DMS153 (cell line): ENCODE measurements around the gene ADRM1.

Source experiments
- DNase-seq: peaks from one replicate; lab custom pipeline; 2025; lab: John Stamatoyannopoulos, UW

The ADRM1 gene

DNA sequence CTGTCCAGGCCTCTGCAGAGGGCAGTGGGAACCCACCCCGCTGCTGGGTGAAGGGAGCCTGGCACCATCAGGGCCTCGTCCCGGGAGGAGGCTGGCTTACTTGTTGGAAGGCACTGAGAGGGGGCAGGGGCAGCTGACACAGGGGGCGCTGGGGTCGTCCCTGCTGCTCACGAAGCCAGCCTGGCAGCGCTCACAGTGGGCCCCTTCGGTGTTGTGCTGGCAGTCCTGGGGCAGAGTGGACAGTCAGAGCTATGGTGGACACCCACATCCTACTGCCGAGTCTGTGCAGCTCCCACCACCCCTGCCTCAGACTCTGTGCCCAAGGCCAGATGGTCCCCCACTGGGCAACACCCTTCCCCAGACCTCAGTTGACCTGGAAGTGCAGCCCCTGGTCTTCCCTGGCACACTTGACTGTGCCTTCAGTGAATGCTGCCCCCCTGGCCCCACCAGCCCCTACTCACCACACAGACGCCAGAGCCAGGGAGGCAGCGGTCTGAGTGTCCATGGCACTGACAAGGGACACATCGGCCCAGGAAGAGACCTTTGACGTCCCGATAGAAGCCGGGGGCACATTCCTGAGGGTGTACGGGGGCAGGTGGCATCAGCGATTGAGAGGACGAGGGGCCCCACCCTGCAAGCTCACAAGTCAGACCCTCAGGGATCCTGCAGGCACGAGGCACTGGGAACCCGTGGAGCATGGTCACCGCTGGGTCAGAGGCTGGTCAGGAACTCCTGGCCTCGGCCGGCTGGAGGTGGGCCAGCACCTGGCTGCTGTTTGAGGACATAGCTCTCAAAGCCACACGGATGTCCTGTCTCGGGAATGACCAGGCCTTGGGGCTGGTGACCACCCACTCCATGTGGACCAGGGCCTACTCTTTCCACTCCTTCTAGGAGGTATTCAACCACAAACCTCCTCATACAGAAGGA lies 21.4 kb downstream of the ADRM1 start:
- DNase-seq = no peak

DNA sequence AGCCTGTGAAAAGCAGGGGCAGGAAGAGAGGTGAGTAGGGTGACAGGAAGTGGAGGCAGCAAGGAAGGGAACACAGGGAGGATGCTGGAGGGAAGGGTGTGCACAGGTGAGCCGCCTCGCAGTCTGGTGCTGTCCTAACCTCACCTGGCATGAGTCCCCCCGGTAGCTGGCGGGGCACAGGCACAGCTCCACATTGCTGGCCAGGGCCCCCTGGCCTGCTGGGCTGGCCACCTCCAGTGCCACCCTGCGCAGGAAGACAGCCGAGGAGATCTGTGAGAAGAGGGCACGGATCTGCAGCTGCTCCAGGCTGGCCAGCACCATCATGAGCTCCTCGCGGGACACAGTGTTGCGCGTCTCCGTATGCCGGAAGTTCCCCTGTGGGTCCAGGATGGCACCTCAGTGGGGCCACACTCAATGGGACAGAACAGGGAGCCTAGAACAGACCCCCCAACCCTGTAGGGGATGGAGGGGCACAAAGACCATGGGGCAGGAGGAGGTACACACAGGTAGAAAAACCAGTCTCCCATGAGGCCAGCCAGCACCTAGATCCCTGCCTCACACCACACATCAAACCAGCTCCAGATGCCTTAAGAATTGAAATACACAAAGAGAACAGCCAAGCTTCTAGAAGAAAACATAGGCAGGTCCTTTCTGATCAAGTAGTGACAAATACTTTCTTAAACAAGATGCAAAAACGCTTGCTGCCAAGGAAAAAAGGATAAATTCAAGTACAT lies 22.5 kb downstream of the ADRM1 start:
- no peak for DNase-seq

DNA sequence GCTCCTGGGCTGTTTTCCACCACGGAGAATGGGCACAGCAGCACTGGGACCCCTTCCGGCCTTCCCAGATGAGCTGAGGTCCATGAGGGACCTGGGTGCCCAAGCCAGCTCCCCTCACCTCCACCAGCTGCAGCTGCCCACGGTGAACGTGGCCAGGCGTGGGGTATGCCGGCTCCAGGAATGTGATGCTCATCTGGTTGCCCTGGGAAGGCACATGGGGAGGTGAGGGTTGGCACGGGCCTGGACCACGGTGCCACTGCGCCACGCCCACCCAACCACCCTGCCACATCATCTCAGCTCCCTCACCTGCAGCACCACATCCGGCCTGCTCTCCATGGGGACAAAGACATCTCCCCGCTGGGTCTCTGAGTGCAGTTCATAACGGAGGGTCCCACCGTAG lies 23.8 kb downstream of the ADRM1 start:
- DNase-seq = no peak

DNA sequence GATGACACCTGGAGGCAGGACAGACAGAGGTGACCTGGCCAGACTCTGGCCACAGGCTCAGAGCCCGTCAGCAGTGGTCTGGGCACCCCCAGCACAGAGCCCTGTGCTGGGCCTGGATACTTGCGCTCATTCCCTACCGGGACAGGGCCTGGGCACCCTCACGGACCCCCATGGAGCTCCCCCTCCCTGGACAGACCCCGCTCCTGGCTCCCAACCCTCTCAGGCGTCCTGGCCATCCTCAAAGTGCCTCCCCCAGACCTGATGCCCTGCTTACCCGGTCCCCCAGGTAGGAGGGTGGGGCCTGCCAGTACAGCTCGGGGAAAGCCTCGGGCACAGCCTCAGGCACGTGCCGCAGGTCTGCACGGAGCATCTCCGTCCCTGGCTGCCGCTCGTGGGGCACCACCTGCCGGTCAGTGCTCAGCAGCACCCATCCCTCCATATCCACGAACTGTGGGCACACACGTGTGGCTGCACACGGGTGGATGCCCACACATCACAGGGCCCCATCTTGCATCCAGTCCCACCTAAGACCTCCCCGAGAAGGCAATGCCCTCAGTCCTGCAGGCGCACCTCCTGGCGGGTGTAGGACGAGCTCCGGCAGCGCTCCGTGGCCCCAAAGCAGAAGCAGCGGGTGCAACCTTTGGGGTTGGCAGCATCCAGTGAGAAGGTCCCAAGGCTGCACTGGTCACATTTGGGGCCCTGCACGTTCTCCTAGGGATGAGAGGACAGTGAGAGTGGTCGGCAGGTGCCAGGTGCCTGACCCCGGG lies 24.3 kb downstream of the ADRM1 start:
- DNase-seq = no peak

DNA sequence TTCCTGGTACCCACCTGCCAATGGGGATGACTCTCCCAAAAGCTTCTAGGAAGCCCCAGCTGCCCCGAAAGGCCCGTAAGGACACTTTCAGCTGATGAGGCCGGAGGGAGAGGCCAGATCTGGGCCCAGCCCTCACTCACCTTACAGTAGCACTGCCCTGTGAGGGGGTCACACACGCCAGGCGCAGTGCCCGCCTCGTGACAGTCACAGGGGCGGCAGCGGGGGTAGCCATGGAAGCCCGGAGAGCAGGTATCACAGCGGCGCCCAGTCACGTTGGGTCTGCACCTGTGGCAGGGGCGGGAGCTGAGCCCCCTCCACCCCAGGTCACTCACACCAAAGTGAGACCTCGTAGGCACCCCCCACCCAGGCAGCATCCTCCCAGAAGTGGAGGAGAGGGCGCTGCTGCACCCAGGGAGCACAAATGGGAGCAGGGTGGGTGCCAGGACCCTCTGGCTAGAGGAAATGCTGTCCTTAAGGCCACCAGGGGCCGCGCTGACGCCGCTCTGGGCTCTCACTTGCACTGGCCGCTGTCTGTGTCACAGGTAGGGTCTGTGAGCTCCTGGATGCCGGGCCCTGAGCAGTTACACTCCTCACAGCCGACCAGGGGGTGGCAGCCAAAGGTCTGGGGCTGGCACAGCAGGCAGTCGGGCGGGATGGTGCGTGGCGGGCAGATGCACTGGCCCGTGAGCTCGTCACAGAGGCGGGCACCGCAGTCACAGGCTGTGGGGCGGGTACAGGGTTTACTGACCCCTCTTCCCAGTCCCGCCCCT lies 25.1 kb downstream of the ADRM1 start:
- DNase-seq = no peak

DNA sequence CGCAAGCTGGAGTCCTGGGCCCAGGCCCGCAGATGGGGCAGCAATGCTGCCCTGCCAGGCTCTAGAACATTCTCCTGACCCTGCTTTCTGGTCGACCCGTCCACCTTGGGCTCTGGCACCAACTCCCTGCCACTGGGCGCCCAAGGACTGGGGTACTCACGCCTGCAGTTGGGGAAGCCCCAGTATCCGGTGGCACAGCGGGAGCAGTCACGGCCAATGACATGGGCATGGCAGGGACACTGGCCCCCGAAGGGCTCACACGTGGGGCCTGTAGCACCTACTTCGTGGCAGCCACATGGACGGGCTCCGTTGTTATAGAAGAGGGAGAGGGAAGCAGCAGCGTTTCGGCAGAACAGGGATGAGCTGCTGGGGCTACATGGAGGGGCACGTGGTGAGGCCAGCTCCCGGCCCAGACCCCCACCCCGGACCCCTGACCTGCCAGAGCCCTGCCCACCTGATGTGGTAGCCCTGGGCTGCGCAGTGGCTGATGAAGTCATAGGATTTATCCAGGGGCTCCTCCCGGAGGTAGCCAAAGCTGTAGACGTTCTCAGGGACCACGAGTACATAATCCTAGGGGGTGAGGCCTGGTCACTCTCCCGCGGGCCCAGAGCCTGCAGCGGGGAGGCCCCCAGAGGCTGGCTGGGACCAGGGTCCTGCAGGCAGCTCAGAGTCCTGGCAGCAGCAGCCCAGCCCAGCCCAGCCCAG lies 26.0 kb downstream of the ADRM1 start:
- no peak for DNase-seq

DNA sequence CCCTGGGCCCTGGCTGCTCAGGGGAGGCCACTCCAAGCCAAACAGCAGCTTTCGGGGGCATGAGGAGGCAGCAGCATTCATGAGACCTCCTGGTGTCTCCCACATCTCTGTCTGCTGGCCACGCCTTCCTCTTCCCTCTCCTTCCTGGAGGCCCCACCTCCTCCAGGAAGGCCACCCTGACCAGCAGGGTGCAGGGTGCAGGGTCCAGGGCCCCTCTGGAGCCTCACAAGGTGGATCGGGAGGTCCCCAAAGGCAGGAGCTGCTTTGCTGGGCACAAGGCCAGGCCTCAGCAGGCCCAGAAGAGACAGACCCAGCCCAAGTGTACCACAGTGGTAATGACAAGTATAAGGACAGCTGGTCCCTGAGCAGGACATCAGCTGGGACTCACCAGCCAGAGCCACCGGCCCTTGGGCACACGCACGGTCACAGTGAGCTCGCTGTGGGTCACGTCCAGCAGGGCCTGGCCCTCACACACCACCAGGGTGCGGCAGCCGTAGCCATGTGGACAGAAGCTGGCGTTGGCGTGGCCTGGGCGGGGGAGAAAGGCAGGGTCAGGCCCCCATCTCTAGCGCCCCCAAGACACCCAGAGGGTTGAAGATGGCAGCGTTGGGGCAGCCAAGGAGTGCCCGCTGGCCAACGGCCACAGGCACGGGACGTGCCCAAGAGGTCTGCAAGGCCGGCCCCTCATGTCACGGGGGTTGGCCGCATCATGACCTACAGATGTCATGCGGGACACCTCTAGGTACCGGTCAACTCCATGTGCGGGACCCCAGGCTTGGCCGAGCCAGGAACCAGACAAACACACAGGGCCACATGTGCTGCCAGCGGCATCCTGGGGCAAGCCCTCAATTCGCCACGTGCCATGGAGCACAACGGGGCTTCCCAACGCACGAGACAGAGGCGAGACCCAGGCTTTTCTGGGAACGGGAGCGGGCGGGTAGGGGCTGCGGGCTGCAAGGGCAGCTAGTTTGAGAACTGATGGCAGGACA lies 26.9 kb downstream of the ADRM1 start:
- no peak for DNase-seq

DNA sequence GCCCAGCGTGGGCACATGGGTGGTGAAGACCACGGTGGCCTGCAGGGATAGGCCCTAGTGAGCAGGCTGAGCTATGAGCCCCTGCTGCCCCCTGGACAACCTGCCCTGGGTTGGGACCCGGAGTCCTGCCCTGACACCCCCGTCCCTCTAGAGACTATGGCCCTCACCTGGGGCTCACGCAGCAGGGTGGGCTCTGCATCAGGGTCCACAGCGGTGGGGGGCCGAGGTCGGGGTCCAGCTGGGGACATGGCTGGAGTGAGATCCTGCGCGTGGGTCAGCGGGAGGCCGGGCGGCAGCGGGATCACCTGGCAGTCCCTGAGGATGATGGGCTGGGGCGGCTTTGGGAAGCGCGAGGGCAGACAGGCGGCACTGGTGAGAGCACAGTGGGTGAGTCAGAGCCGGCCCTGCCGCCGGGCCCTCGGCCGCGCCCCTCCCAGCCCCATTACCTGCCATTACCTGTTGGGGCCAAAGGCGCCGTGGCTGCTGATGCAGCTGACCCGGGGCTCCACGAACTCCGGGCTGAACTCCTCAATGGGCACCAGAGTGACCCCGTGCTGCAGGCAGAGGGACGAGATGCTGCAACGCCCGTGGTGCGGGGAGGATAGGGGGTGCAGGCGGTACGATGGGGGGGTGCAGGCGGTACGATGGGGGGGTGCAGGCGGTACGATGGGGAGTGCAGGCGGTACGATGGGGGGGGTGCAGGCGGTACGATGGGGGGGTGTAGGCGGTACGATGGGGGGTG lies 27.9 kb downstream of the ADRM1 start:
- no peak for DNase-seq

DNA sequence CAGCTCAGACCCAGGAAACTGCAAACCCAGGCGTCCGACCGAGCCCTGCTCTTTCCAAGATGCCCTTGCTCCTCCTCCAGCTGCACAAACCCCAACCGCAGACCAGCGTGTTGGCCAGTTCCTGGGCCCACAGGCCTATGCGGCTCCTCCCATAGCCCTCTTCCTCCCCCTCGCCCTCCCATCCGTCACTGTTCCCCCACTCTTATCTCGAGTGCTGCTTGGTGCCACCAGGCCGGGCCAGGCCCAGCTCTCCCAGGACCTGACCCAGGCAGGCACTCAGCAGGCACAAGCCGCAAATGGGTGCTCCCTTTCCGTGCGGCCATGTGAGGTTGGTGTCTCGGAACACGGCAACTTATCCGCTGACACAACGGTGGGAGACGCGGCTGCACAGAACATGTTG lies 28.6 kb downstream of the ADRM1 start:
- no peak for DNase-seq

DNA sequence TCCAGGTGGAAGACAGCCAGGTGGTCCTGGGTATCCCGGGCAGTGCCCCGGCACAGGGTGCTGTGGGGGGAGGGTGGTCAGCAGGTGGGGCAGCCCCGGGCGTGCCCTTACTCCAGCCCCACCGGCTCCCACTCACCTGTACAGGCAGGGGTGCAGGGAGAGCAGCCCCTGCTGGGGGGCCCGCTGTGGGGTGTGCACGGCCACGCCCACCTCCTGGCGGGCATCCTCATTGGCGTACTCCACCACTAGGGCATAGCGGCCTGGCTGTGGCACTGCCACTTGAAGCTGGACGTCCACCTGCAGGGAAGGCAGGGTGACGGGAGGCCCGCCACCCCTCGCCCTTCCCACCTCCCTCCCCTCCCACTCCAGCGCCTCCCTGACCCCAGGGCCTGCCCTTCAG lies 29.6 kb downstream of the ADRM1 start:
- no peak for DNase-seq

DNA sequence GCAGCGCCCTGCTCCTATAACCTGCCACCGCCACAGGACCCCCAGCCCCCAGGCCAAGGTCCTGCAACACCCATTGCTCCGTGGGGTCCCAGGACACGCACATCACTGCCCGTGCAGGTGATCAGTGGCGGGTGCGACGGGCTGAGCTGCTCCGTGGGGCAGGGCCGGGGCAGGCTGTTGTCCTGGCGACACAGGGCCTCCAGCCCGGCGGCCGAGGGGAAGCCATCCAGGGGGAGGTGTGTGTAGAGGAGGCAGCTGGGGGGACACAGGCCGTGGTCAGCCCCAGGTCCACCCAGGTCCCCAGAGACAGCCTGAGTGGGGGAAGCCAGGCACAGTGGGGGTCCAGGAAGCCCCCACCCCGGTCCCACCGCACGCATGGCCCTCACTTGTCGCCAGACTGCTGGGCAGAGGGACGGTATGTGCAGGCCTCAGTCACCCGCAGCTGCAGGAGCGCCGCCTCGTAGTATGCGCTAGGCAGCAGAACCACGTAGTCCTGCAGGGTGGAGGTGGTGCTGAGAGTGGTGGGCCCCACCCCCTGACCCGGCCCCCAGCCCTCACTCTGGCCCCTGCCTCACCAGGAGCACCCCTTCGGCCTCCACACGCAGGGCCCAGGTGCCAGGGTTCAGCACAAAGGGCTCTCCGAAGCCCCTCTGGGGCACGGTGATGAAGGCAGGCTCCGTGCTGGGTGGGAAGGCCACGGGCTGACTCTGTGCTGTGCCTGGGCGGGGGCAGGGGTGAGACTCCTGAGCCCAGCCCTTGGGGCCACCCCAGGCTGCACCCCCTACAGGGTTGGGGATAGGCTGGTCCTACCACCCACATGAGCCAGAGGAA lies 30.4 kb downstream of the ADRM1 start:
- no peak for DNase-seq

DNA sequence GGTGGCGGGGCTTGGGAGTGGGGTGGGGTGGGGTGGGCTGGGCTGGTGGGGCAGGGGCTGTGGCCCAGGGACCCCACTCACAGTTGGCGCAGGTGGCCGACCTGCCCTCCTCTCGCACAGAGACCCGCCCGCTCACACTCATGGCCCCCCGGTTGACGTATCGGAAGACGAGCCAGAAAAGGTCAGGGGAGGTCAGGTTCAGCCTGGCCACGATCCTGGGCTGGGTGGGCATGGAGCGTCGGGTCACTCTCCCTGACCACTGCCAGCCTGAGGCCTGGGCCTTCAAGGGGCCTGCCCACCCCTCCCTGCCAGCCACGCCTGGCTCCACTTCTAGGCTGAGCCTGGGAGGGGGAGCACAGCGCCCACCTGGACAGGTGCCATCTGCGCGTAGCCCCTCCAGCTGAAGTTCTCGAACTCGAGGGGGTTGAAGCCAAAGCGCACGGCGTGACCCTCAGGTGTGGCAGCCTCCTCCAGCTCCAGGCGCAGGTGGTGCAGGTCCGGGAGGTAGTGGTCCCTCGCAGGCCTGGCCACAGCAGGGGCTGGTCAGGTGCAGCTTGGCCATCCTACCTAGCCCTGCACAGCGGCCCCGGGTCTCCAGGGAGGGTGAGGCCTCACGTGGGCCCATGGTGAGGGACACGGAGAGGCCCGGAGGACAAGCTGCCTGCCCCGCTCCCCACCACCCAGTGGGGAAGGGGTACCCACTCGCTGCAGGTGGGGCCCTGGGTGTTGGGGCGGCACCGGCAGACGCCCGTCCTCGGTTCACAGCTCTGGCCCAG lies 31.2 kb downstream of the ADRM1 start:
- no peak for DNase-seq

DNA sequence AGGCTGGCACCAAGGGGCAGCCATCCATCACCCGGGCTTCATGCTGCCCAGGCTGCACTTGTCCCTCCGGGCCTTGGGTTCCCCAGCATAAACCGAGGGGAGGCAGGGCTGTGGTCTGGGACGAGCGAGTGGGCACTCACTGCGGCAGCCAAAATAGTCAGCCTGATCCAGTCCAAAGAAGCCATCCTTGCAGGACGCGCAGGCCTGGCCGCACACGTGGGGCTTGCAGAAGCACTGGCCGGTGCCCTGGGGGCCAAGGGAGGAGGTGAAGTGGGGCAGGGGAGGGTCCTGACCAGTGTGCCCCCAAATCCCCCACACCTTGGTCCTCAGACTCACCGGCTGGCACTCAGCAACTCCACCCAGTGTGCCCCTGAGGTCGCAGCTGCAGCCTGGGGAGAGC lies 32.1 kb downstream of the ADRM1 start:
- no peak for DNase-seq

DNA sequence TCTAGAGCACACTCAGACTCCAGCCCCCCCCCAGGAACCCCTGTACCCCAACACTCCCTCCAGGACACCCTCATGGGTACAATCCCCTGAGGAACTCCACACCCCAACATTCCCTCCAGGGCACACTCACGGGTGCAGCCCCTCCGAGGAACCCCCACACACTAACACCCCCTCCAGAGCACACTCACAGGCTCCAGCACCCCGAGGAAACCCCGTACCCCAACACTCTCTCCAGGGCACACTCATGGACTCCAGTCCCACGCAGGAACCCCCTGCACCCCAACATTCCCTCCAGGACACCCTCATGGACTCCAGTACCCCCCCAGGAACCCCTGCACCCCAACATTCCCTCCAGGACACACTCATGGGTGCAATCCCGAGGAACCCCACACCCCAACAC lies 32.7 kb downstream of the ADRM1 start:
- DNase-seq = no peak

DNA sequence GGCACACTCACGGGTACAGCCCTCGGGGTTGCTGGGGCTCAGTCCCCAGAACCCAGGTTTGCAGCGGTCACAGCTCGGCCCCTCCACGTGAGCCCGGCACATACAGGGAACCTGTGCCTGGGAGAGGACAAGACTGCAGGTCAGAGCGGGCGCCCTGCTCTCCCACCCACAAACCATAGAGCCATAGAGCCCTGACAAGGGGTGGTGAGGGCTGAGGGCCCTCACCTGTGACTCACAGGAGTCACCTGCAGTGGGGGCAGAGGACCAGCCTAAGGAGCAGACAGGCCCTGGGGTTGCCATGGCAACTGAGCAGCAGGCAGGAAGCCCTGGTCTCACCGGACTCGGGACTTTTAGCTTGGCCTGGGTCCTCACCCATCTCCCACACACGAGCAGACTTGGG lies 33.5 kb downstream of the ADRM1 start:
- no peak for DNase-seq

DNA sequence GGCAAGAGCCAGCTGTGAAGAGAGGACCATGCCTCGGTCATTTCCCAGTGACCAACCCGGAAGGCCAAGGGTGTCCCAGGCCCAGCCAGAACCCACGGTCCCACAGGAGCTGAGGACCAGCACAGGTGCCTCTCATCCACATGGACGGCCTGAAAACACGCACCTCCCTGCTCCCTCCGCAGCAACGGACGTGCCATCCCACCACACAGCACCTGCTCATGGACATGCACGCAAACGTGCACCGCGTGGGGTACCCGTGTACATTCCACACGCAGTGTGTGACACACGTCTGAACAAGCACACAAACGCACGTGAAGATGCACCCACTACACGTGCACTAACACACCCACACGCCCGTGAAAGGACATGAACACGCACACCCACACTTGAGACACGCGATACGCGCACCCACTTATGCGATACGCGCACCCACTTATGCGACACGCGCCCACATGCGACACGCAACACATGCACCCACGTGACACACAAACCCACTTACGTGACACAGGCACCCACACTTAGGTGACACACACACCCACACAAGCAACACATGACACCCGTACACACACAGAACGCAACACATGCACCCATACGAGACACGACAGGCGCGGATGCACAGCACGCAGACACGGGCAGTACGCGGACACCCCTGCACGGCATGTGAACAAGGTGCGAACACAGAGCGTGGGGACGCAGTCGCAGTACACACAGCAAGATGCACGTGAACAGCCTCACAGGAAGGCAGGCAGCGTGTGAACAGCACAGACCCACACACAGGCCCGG lies 34.2 kb downstream of the ADRM1 start:
- no peak for DNase-seq
